ENCODE measurements around the gene SH2D1A. TPM values are rescaled to one million over a fixed set of nuclear protein-coding genes. Genes with fewer than 3 reads are reported as not detected.

Gene SH2D1A
- total RNA-seq, 6 experiments from 2014 or later, result not detected

DNA sequence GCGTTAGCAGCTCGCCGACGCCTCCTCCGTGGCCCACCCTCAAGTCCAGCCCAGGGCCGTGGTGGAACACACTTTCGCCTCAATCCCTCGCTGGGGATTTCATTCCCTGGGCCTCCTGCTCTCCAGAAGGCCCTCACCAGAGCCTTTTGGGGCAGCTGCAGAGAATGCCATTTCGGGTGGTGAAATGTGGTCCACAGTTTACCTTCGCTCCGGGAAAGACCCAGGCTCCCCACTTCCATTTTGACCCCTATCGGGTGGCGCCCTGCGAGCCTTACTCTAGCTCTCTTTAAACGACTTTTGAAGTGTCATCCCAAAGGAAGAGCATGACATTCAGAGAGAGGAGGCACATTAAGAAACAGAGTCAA, 496 bp downstream of the SH2D1A start:
- no peak for DNase-seq
- Mint-ChIP-seq H3K4me1 (ENCODE audit: low read depth) (no peaks in the 10 kb centered on the region), H3K27me3 (ENCODE audit: insufficient read depth) (no peaks in the 10 kb centered on the region), H3K36me3 (ENCODE audit: low read depth) (no peaks in the 10 kb centered on the region), H3K4me3 (no peak overlapping the region), H3K27ac (no peak overlapping the region), H3K9me3 (no peaks in the 10 kb centered on the region)
- TF ChIP-seq CTCF (IDR thresholded peaks at IDR 0.05), result no peak

DNA sequence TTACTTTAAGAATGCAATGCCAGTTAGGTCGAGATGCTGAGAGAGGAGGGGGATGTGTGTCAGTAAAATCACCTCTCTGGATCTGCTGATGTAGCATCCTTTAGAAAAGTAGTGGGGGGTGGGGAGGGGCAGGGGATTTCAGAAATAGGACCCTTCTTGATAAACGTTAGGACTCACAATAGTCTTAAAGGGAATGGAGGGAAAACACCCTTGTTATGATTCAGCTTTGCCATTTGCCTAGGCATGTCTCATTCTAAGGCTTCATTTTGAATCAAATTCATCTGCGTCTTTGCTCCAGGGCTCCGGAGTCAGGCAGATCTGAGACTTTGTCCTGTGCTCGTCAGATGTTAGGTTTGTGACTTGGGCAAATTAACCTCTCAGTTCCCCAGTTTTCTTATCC, 879 bp downstream of the SH2D1A start:
- no peak overlapping the region for H3K27ac Mint-ChIP-seq
- no peak for DNase-seq
- no peak for TF ChIP-seq CTCF (IDR thresholded peaks at IDR 0.05)
- H3K9me3 Mint-ChIP-seq, result no peaks in the 10 kb centered on the region
- H3K27me3 Mint-ChIP-seq (ENCODE audit: insufficient read depth), result no peaks in the 10 kb centered on the region
- no peaks in the 10 kb centered on the region for H3K36me3 Mint-ChIP-seq (ENCODE audit: low read depth)
- no peaks in the 10 kb centered on the region for H3K4me1 Mint-ChIP-seq (ENCODE audit: low read depth)
- no peak overlapping the region for H3K4me3 Mint-ChIP-seq

- Mint-ChIP-seq H3K4me1 (ENCODE audit: low read depth) (no peaks in the 10 kb centered on the region), H3K27me3 (ENCODE audit: insufficient read depth) (no peaks in the 10 kb centered on the region), H3K4me3 (no peak overlapping the region), H3K36me3 (ENCODE audit: low read depth) (no peaks in the 10 kb centered on the region), H3K27ac (no peak overlapping the region), H3K9me3 (no peaks in the 10 kb centered on the region)
- TF ChIP-seq CTCF (IDR thresholded peaks at IDR 0.05), result no peak
- no peak for DNase-seq
These were observed 1.8 kb downstream of the SH2D1A start for GRCh38 chrX:124348182-124348581.

DNA sequence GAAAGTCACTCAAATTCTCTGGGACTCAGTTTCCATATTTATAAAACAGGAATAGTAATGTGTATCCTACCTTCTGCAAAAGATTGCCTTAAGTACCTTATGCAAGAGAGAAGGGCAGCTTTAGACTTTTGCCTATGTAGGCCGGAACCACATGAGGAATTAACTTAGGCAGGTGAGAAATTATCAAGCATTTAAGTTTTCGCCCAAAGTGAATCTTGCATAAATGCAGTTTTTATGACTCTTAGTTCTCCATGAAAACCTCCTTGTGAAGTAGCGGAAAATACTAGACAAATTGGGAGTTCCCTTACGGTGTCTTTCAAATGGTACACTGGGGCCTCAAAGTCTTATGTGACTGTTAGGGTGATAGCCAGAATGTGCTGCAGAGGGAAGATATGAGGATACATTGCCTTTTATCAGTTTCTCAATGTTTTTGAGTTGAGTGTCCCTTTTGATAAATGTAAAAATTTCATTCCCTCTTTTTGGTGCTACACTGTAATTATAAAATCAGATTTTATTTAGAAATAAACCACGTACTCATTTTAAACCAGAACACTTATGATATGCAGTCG, 2.6 kb downstream of the SH2D1A start:
- H3K36me3 Mint-ChIP-seq (ENCODE audit: low read depth), result no peaks in the 10 kb centered on the region
- H3K9me3 Mint-ChIP-seq, result no peaks in the 10 kb centered on the region
- no peak overlapping the region for H3K4me3 Mint-ChIP-seq
- DNase-seq, result no peak
- H3K27ac Mint-ChIP-seq, result no peak overlapping the region
- H3K4me1 Mint-ChIP-seq (ENCODE audit: low read depth), result no peaks in the 10 kb centered on the region
- TF ChIP-seq CTCF (IDR thresholded peaks at IDR 0.05), result no peak
- H3K27me3 Mint-ChIP-seq (ENCODE audit: insufficient read depth), result no peaks in the 10 kb centered on the region

DNA sequence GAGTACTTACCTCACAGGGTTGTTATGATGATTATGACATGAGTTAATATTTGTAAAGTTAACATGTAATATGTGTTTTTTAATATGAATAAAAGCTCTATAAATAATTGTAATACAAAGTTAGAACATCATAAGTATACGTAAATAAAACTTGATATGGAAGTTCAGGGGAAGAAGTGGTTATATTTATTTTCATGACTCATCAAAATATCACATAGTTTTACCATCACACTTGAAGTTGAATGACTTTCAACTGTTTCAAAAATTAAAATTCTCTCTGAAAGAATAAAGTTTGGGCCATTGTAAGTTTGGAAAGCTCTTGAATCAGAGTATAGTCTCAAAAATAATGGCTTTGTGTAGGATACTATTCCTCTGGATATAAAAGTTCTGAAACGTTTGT, 8.3 kb downstream of the SH2D1A start:
- no peaks in the 10 kb centered on the region for H3K4me1 Mint-ChIP-seq (ENCODE audit: low read depth)
- H3K27ac Mint-ChIP-seq, result no peak overlapping the region
- no peak for DNase-seq
- H3K9me3 Mint-ChIP-seq, result no peaks in the 10 kb centered on the region
- H3K4me3 Mint-ChIP-seq, result no peak overlapping the region
- no peaks in the 10 kb centered on the region for H3K27me3 Mint-ChIP-seq (ENCODE audit: insufficient read depth)
- no peaks in the 10 kb centered on the region for H3K36me3 Mint-ChIP-seq (ENCODE audit: low read depth)
- no peak for TF ChIP-seq CTCF (IDR thresholded peaks at IDR 0.05)
